HEK293 (cell line): ENCODE results near the gene DISC1.

Experiments
- CTCF ChIA-PET: fragments of 350-600 bp; formaldehyde crosslinking; extraction: SDS; loops from one replicate; lab custom pipeline; 2021; ENCODE audit warnings: antibody characterized with exemption; lab: Yijun Ruan, JAX
- POLR2A ChIA-PET: fragments of 300-600 bp; formaldehyde crosslinking; extraction: SDS; loops from one replicate; lab custom pipeline; 2020; ENCODE audit warnings: antibody characterized with exemption, inconsistent platforms; lab: Yijun Ruan, JAX
- H3K27ac ChIP-seq: fragments of 200-500 bp; sonication (Bioruptor generic); 2 replicates; pipeline ENCODE4 v1.5.1; 2014; ENCODE audit warnings: low read depth, low read length, control low read depth, inconsistent platforms; ENCODE audit errors: extremely low read depth
- H3K36me3 ChIP-seq, 2 experiments: fragments of 200-500 bp in 1 of 2; sonication (Bioruptor generic) in 1 of 2; 1 replicate in 1 of 2; 2 replicates in 1 of 2; pipeline ENCODE4 v1.5.1; 2014 to 2017; ENCODE audit warnings: inconsistent platforms in 2 of 2, low read length in 2 of 2; ENCODE audit not compliant: control insufficient read depth in 2 of 2, insufficient read depth in 1 of 2
- H3K4me1 ChIP-seq: fragments of 200-500 bp; sonication (Bioruptor generic); 2 replicates; pipeline ENCODE4 v1.5.1; 2014; ENCODE audit warnings: mild to moderate bottlenecking, low read length, inconsistent platforms; ENCODE audit not compliant: control insufficient read depth, insufficient read depth
- H3K4me3 ChIP-seq: 2 replicates; pipeline ENCODE4 v1.5.1; 2011; ENCODE audit warnings: low read depth, mild to moderate bottlenecking, control low read depth, low read length, moderate library complexity
- H3K9me3 ChIP-seq: fragments of 200-500 bp; sonication (Bioruptor generic); 2 replicates; pipeline ENCODE4 v1.5.1; 2014; ENCODE audit warnings: low read depth, low read length, inconsistent platforms; ENCODE audit not compliant: control insufficient read depth, insufficient read depth
- EGR2 ChIP-seq: fragments of 450-650 bp; formaldehyde crosslinking; IDR thresholded peaks from 2 replicates; pipeline ENCODE4 v1.5.1; 2016; ENCODE audit warnings: low read depth, missing biosample characterization, missing genetic modification characterization
- GLI4 ChIP-seq: fragments of 450-650 bp; formaldehyde crosslinking; IDR thresholded peaks from 2 replicates; pipeline ENCODE4 v1.5.1; 2016; ENCODE audit warnings: missing biosample characterization, missing genetic modification characterization
- HOXD13 ChIP-seq: sonication (generic); formaldehyde crosslinking; IDR thresholded peaks from 2 replicates; pipeline ENCODE4 v1.8.0; 2022; ENCODE audit warnings: missing genetic modification reagents, borderline replicate concordance
- MYNN ChIP-seq: fragments of 450-650 bp; formaldehyde crosslinking; IDR thresholded peaks from 2 replicates; pipeline ENCODE4 v1.5.1; 2016; ENCODE audit warnings: missing biosample characterization, missing genetic modification characterization, borderline replicate concordance
- TRIM28 ChIP-seq: IDR thresholded peaks from 2 replicates; pipeline ENCODE4 v1.6.1; 2011; ENCODE audit warnings: low read length, control low read depth, borderline replicate concordance
- YY1 ChIP-seq: fragments of 450-650 bp; formaldehyde crosslinking; IDR thresholded peaks from 2 replicates; pipeline ENCODE4 v1.5.1; 2018; ENCODE audit warnings: missing biosample characterization, missing genetic modification characterization
- ZFHX2 ChIP-seq: fragments of 450-650 bp; formaldehyde crosslinking; conservative IDR thresholded peaks from 2 replicates; pipeline ENCODE4 v1.5.1; 2016; ENCODE audit warnings: missing biosample characterization, missing genetic modification characterization
- ZNF324 ChIP-seq: fragments of 450-650 bp; formaldehyde crosslinking; IDR thresholded peaks from 2 replicates; pipeline ENCODE4 v1.5.1; 2016; ENCODE audit warnings: missing biosample characterization, missing genetic modification characterization
- ZNF48 ChIP-seq: fragments of 450-650 bp; formaldehyde crosslinking; IDR thresholded peaks from 2 replicates; pipeline ENCODE4 v1.5.1; 2016; ENCODE audit warnings: missing biosample characterization, missing genetic modification characterization
- ZNF623 ChIP-seq: fragments of 450-650 bp; formaldehyde crosslinking; IDR thresholded peaks from 2 replicates; pipeline ENCODE4 v1.5.1; 2016; ENCODE audit warnings: missing biosample characterization, missing genetic modification characterization
- ZNF664 ChIP-seq: fragments of 450-650 bp; formaldehyde crosslinking; IDR thresholded peaks from 2 replicates; pipeline ENCODE4 v1.5.1; 2016; ENCODE audit warnings: missing biosample characterization, missing genetic modification characterization
- TF ChIP-seq, protein P1 (sequence below): fragments of 450-650 bp; formaldehyde crosslinking; IDR thresholded peaks from 2 replicates; pipeline ENCODE4 v1.5.1; 2016; ENCODE audit warnings: missing biosample characterization, missing genetic modification characterization

DISC1 gene

DNA sequence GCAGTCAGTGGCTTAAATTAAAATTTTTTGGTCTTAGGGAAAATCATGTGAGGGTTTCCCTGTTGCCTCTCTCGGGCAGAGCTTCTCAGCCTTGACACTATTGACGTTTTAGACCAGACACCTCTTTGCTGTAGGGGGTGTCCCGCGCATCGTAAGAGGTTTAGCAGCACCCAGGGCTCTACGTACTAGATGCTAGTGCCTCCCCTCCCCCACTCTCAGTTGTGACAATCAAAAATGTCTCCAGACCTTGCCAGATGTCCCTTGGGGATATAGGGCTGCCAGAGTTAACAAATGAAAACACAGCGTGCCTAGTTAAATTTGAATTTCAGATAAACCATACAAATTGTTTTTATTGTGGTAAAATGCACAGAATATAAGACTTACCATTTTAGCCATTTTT, 293.3 kb downstream of the DISC1 start:
- no peaks in the 10 kb centered on the region for H3K36me3 ChIP-seq
- no peak overlapping the region for H3K27ac ChIP-seq
- no peaks in the 10 kb centered on the region for H3K9me3 ChIP-seq
- no peak for TF ChIP-seq MYNN (tag by site-specific recombination)
- peak; percentile 43; the same call in 1 of the 2 replicates for TF ChIP-seq TRIM28
- TF ChIP-seq, protein P1, sequence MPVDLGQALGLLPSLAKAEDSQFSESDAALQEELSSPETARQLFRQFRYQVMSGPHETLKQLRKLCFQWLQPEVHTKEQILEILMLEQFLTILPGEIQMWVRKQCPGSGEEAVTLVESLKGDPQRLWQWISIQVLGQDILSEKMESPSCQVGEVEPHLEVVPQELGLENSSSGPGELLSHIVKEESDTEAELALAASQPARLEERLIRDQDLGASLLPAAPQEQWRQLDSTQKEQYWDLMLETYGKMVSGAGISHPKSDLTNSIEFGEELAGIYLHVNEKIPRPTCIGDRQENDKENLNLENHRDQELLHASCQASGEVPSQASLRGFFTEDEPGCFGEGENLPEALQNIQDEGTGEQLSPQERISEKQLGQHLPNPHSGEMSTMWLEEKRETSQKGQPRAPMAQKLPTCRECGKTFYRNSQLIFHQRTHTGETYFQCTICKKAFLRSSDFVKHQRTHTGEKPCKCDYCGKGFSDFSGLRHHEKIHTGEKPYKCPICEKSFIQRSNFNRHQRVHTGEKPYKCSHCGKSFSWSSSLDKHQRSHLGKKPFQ, result 0 out of 2 replicates have a peak, but pooled peaks have one; percentile 9
- TF ChIP-seq, all 188 proteins: peak for 2
- H3K4me3 ChIP-seq, result no peak overlapping the region
- POLR2A ChIA-PET, result interaction anchor here (1.1 kb wide), 1 partner anchor 12 kb away, joined by 3 read pairs; no protein-coding TSS in a partner anchor
- peaks cover 14% of the 10 kb centered on the region for H3K4me1 ChIP-seq
- CTCF ChIA-PET, result interaction anchor here (1.6 kb wide), 1 partner anchor 12 kb away, joined by 7 read pairs; no protein-coding TSS in a partner anchor

DNA sequence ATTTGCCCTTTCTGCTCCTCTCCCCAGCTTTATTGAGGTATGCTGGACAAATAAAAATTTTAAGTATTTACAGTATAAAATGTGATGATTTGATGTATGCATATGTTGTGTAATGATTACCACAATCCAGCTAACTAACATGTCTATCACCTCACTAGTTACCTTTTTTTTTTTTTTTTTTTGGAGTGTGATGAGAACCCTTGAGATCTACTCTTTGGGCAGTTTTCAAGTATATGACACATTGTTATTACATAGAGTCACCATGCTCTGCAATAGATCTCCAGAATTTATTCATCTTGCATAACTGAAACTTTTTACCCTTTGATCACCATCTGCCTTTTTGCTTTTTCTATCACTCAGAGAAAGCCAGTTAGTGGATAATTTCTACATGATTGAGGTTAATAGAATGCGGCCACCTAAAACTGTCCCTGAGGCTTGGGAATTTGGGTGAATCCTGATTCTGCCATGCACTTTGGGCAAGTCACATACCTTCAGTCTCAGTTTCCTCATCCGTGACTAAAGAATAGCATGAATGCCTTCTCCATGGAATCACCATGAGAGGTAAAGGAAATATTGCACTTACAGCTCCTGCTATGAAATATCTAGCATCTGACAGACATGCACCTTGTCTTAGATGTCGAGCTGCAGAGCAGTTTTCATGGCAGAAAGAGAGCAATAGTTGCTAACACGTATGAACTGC, 295.2 kb downstream of the DISC1 start:
- ChIA-PET CTCF (interaction anchor here (0.6 to 1.9 kb wide), 5 partner anchors 9 to 1141 kb away, joined by 3 to 6 read pairs (median 5); no protein-coding TSS in a partner anchor), POLR2A (no interaction called here)
- H3K36me3 ChIP-seq, result no peaks in the 10 kb centered on the region
- H3K27ac ChIP-seq, result no peak overlapping the region
- H3K4me3 ChIP-seq, result no peak overlapping the region
- H3K4me1 ChIP-seq, result peaks cover 14% of the 10 kb centered on the region
- no peaks in the 10 kb centered on the region for H3K9me3 ChIP-seq
- TF ChIP-seq HOXD13 (CRISPR knock-in tag), result 0 out of 2 replicates have a peak, but pooled peaks have one; percentile 16
- no peak for TF ChIP-seq GLI4 (tag by site-specific recombination)

DNA sequence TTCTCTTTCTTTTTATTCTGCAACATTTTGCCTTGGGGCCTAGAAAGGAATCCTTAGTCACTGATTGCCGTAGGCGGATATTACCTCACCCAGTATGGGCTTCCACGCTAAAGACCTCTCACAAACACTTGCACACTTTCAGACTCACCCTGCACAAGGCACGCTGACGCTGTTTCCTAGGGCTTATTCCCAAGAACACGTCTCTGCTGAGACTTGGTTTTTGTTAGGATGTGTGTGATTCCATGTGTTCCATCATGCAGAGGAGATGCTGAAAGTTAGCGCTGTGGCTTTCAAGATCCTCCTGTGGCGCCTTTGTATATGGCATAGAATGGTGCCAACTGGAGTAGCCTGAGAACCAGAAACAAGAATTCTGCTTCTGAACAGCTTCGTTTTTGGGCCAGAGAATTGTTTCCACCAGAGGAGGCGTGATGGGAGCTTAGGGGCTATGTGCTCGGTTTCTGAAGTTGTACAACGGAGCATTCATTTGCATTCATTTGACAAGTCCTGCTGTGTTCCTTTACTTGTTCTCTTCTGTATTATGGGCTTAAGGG, 297.0 kb downstream of the DISC1 start:
- CTCF ChIA-PET, result interaction anchor here (1.4 to 1.5 kb wide), 2 partner anchors 9 to 166 kb away, joined by 3 to 5 read pairs; no protein-coding TSS in a partner anchor
- Histone ChIP-seq H3K9me3 (no peaks in the 10 kb centered on the region), H3K27ac (no peak overlapping the region), H3K4me3 (no peak overlapping the region), H3K36me3 (no peaks in the 10 kb centered on the region), H3K4me1 (peaks cover 14% of the 10 kb centered on the region)
- POLR2A ChIA-PET, result interaction anchor here (0.6 kb wide), 1 partner anchor 414 kb away, joined by 3 read pairs; no protein-coding TSS in a partner anchor
- TF ChIP-seq ZFHX2 (tag by site-specific recombination), result peak; percentile 58
- TF ChIP-seq ZNF324 (tag by site-specific recombination), result no peak
- TF ChIP-seq ZNF664 (tag by site-specific recombination), result no peak

DNA sequence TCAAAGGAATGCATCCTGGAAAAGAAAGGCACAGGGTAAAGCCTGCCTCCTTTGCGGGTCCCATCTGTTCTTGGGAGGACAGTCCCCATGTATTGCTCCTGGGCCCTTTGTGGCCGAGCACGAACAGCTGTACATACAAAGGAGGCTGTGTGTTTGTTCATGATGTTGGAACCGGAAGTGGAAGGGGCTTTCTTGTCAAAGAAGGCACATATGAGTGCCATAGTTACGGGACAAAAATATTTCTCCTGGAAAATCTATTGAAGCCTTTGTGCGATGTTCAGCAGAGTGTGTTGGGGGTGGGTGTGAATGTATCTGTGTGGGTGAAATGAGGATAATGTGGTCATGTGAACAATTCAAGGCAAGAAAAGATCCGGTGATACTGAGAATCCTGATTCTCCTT, 297.6 kb downstream of the DISC1 start:
- no peak overlapping the region for H3K4me3 ChIP-seq
- H3K9me3 ChIP-seq, result no peaks in the 10 kb centered on the region
- POLR2A ChIA-PET, result no interaction called here
- TF ChIP-seq ZNF623 (no peak), EGR2 (peak; percentile 43; the same call in 1 of the 2 replicates), ZFHX2 (tag by site-specific recombination) (peak; percentile 38; the same call in 1 of the 2 replicates), YY1 (tag by site-specific recombination) (no peak), ZNF48 (tag by site-specific recombination) (no peak)
- H3K36me3 ChIP-seq, result no peaks in the 10 kb centered on the region
- no peak overlapping the region for H3K27ac ChIP-seq
- H3K4me1 ChIP-seq, result peaks cover 12% of the 10 kb centered on the region
- CTCF ChIA-PET, result interaction anchor here (0.6 to 1.5 kb wide), 4 partner anchors 8 to 719 kb away, joined by 3 to 5 read pairs (median 4); partner anchors contain the start of gene SPRTN
